H9 (cell line): ENCODE results near the gene NPC1L1. TPM values are rescaled to one million over a fixed set of nuclear protein-coding genes. Genes with fewer than 3 reads are reported as not detected.

ENCODE experiments used
- DNase-seq: peaks from one replicate; pipeline ENCODE4 v3.0.0-alpha.2; 2017
- H2AFZ ChIP-seq: one replicate; pipeline ENCODE4 v1.6.1; 2013; ENCODE audit warnings: mild to moderate bottlenecking, low read length, control low read depth, moderate library complexity
- H2AK5ac ChIP-seq: 2 replicates; pipeline ENCODE4 v1.6.1; 2013; ENCODE audit warnings: low read length, control low read depth, mixed read lengths; ENCODE audit not compliant: insufficient read length
- H2BK120ac ChIP-seq: one replicate; pipeline ENCODE4 v1.6.1; 2013; ENCODE audit warnings: low read depth, mild to moderate bottlenecking, low read length, control low read depth, inconsistent platforms; ENCODE audit not compliant: poor library complexity, severe bottlenecking
- H2BK12ac ChIP-seq: 2 replicates; pipeline ENCODE4 v1.6.1; 2013; ENCODE audit warnings: low read length, control low read depth, mixed read lengths, low read depth; ENCODE audit not compliant: insufficient read length
- H2BK15ac ChIP-seq: 2 replicates; pipeline ENCODE4 v1.6.1; 2013; ENCODE audit warnings: low read depth, low read length, control low read depth
- H2BK20ac ChIP-seq: one replicate; pipeline ENCODE4 v1.6.1; 2013; ENCODE audit warnings: low read depth, mild to moderate bottlenecking, low read length, control low read depth, inconsistent platforms; ENCODE audit not compliant: poor library complexity, severe bottlenecking
- H2BK5ac ChIP-seq: 2 replicates; pipeline ENCODE4 v1.6.1; 2013; ENCODE audit warnings: low read length, control low read depth, mixed read lengths; ENCODE audit not compliant: insufficient read length
- H3K14ac ChIP-seq: 2 replicates; pipeline ENCODE4 v1.6.1; 2013; ENCODE audit warnings: low read length, control low read depth; ENCODE audit not compliant: insufficient read depth
- H3K18ac ChIP-seq: 2 replicates; pipeline ENCODE4 v1.6.1; 2013; ENCODE audit warnings: low read depth, mild to moderate bottlenecking, mixed read lengths, low read length, control low read depth; ENCODE audit not compliant: insufficient read length
- H3K23ac ChIP-seq: 2 replicates; pipeline ENCODE4 v1.6.1; 2013; ENCODE audit warnings: low read length, control low read depth, mixed read lengths, low read depth; ENCODE audit not compliant: insufficient read length
- H3K23me2 ChIP-seq: 2 replicates; pipeline ENCODE4 v1.6.1; 2013; ENCODE audit warnings: low read depth, mild to moderate bottlenecking, mixed read lengths, low read length, control low read depth; ENCODE audit not compliant: insufficient read length, poor library complexity, severe bottlenecking
- H3K27ac ChIP-seq: 2 replicates; pipeline ENCODE4 v1.5.1; 2013; ENCODE audit warnings: low read length, control low read depth, mixed read lengths, low read depth; ENCODE audit not compliant: insufficient read length
- H3K27me3 ChIP-seq: 2 replicates; pipeline ENCODE4 v1.6.1; 2013; ENCODE audit warnings: low read length, control low read depth, inconsistent platforms; ENCODE audit not compliant: insufficient read depth
- H3K4ac ChIP-seq: 2 replicates; pipeline ENCODE4 v1.6.1; 2013; ENCODE audit warnings: low read depth, mild to moderate bottlenecking, control low read depth, inconsistent platforms, low read length, moderate library complexity
- H3K4me1 ChIP-seq: 2 replicates; pipeline ENCODE4 v1.6.1; 2013; ENCODE audit warnings: low read length, control low read depth, inconsistent platforms; ENCODE audit not compliant: insufficient read depth
- H3K4me2 ChIP-seq: 2 replicates; pipeline ENCODE4 v1.6.1; 2013; ENCODE audit warnings: low read length, control low read depth, mixed read lengths; ENCODE audit not compliant: insufficient read length, insufficient read depth
- H3K56ac ChIP-seq: 2 replicates; pipeline ENCODE4 v1.6.1; 2013; ENCODE audit warnings: low read depth, mild to moderate bottlenecking, mixed read lengths, low read length, control low read depth; ENCODE audit not compliant: insufficient read length
- H3K79me1 ChIP-seq: 2 replicates; pipeline ENCODE4 v1.6.1; 2013; ENCODE audit warnings: low read depth, mild to moderate bottlenecking, moderate library complexity, low read length, control low read depth, inconsistent platforms; ENCODE audit not compliant: insufficient read depth, poor library complexity, severe bottlenecking
- H3K79me2 ChIP-seq: 2 replicates; pipeline ENCODE4 v1.6.1; 2013; ENCODE audit warnings: low read length, control low read depth, inconsistent platforms; ENCODE audit not compliant: insufficient read depth
- H3K9ac ChIP-seq: 2 replicates; pipeline ENCODE4 v1.6.1; 2013; ENCODE audit warnings: low read length, control low read depth, mixed read lengths; ENCODE audit not compliant: insufficient read length; ENCODE audit errors: extremely low read depth
- H3K9me3 ChIP-seq: one replicate; pipeline ENCODE4 v1.6.1; 2013; ENCODE audit warnings: low read depth, low read length, inconsistent platforms; ENCODE audit not compliant: control insufficient read depth
- H3T11ph ChIP-seq: one replicate; pipeline ENCODE4 v1.6.1; 2013; ENCODE audit warnings: mild to moderate bottlenecking, low read length, control low read depth, inconsistent platforms
- H4K20me1 ChIP-seq: one replicate; pipeline ENCODE4 v1.6.1; 2013; ENCODE audit not compliant: control insufficient read depth, insufficient read length, insufficient read depth
- H4K5ac ChIP-seq: 2 replicates; pipeline ENCODE4 v1.6.1; 2013; ENCODE audit warnings: low read depth, mild to moderate bottlenecking, mixed read lengths, low read length, control low read depth; ENCODE audit not compliant: insufficient read length
- H4K8ac ChIP-seq: replicated peaks from 2 replicates; pipeline ENCODE4 v1.6.1; 2013; ENCODE audit warnings: low read length, control low read depth, mixed read lengths, low read depth; ENCODE audit not compliant: insufficient read length
- H4K91ac ChIP-seq: 2 replicates; pipeline ENCODE4 v1.6.1; 2013; ENCODE audit warnings: low read depth, mild to moderate bottlenecking, moderate library complexity, mixed read lengths, low read length, control low read depth; ENCODE audit not compliant: insufficient read length
- H3K27ac Mint-ChIP-seq, 3 experiments: 2 replicates in 2 of 3; 3 replicates in 1 of 3; pipeline ENCODE4 v1.8.0; 2020 to 2021; ENCODE audit warnings: mixed read lengths in 3 of 3, mild to moderate bottlenecking in 1 of 3, moderate library complexity in 1 of 3
- H3K27me3 Mint-ChIP-seq: 2 replicates; pipeline ENCODE4 v1.8.0; 2021; ENCODE audit warnings: low read depth, mild to moderate bottlenecking, moderate library complexity, mixed read lengths
- H3K36me3 Mint-ChIP-seq, 3 experiments: 2 replicates in 2 of 3; 3 replicates in 1 of 3; pipeline ENCODE4 v1.8.0; 2020 to 2021; ENCODE audit warnings: low read depth in 3 of 3, mixed read lengths in 3 of 3; ENCODE audit not compliant: insufficient read depth in 1 of 3
- H3K4me1 Mint-ChIP-seq, 2 experiments: 2 replicates each; pipeline ENCODE4 v1.8.0; 2020; ENCODE audit warnings: mixed read lengths in 2 of 2
- H3K4me3 Mint-ChIP-seq, 2 experiments: 2 replicates in 1 of 2; 3 replicates in 1 of 2; pipeline ENCODE4 v1.8.0; 2020 to 2021; ENCODE audit warnings: mild to moderate bottlenecking in 2 of 2, mixed read lengths in 2 of 2, moderate library complexity in 1 of 2
- H3K9me3 Mint-ChIP-seq, 2 experiments: 2 replicates in 1 of 2; 3 replicates in 1 of 2; pipeline ENCODE4 v1.8.0; 2020; ENCODE audit warnings: mild to moderate bottlenecking in 2 of 2, mixed read lengths in 2 of 2, moderate library complexity in 1 of 2
- WGBS: extraction: QIAGEN DNeasy Blood & Tissue Kit; methylation state at CpG from one replicate; pipeline ENCODE4 v1.1.7; 2013; ENCODE audit warnings: missing lambda C conversion rate, low lambda C conversion rate, mixed read lengths; ENCODE audit not compliant: insufficient read length; ENCODE audit errors: extremely low coverage; 5-methylcytosine and 5-hydroxymethylcytosine counted together
- total RNA-seq: library from RNA; stranded (reverse); gene quantifications from 2 replicates; pipeline ENCODE4 v1.2.1, GENCODE V29; 2021
- TF ChIP-seq, protein P1 (sequence below): fragments of 200-600 bp; sonication (generic); conservative IDR thresholded peaks from 3 replicates; pipeline ENCODE4 v1.8.0; 2021; ENCODE audit warnings: antibody characterized with exemption, mild to moderate bottlenecking

NPC1L1 gene
- total RNA-seq, 1 experiment from 2014 or later, result 0.11 TPM

DNA sequence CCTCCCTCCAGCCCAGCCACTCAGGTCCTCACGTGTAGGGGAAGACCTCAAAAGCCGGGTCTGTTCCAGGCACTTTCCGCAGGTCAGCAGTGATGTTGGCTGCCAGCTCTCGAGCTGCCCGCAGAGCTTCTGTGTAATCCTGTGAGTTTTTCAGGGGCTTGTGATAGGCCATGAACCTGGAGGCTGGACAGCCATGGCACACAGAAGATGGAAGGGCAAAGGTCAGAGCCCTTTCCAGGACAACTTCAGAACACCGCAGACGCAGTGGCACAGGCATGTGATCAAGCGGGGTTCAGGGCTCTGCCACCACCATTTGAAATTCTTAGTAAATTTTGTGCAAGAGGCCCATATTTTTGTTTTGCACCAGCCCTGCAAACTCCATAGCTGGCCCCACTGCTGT, 24.0 kb downstream of the NPC1L1 start:
- no peaks in the 10 kb centered on the region for H3K79me2 ChIP-seq
- TF ChIP-seq, protein P1, sequence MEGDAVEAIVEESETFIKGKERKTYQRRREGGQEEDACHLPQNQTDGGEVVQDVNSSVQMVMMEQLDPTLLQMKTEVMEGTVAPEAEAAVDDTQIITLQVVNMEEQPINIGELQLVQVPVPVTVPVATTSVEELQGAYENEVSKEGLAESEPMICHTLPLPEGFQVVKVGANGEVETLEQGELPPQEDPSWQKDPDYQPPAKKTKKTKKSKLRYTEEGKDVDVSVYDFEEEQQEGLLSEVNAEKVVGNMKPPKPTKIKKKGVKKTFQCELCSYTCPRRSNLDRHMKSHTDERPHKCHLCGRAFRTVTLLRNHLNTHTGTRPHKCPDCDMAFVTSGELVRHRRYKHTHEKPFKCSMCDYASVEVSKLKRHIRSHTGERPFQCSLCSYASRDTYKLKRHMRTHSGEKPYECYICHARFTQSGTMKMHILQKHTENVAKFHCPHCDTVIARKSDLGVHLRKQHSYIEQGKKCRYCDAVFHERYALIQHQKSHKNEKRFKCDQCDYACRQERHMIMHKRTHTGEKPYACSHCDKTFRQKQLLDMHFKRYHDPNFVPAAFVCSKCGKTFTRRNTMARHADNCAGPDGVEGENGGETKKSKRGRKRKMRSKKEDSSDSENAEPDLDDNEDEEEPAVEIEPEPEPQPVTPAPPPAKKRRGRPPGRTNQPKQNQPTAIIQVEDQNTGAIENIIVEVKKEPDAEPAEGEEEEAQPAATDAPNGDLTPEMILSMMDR, result no peak
- no peak overlapping the region for H2BK20ac ChIP-seq
- no peak overlapping the region for H2BK12ac ChIP-seq
- H3K56ac ChIP-seq, result no peak overlapping the region
- no peak overlapping the region for H4K5ac ChIP-seq
- no peaks in the 10 kb centered on the region for H3K23me2 ChIP-seq
- Mint-ChIP-seq H3K4me1 (no peaks in the 10 kb centered on the region), H3K27me3 (peaks cover 2% of the 10 kb centered on the region), H3K36me3 (no peaks in the 10 kb centered on the region), H3K4me3 (no peak overlapping the region), H3K27ac (no peak overlapping the region; a peak in 1 of 7 replicates), H3K9me3 (no peaks in the 10 kb centered on the region)
- DNase-seq, result no peak
- no CpG with 5 or more reads among the region's 8 CpGs for WGBS
- H3K23ac ChIP-seq, result no peak overlapping the region
- no peaks in the 10 kb centered on the region for H4K20me1 ChIP-seq
- H2BK15ac ChIP-seq, result no peak overlapping the region
- H3K4me2 ChIP-seq, result no peak overlapping the region
- no peak overlapping the region for H2BK120ac ChIP-seq
- no peak overlapping the region for H2AFZ ChIP-seq
- H3K9ac ChIP-seq, result no peak overlapping the region
- H3K18ac ChIP-seq, result no peak overlapping the region
- H4K8ac ChIP-seq, result no peak overlapping the region
- no peaks in the 10 kb centered on the region for H3K27me3 ChIP-seq
- no peak overlapping the region for H3T11ph ChIP-seq
- H3K4ac ChIP-seq, result no peak overlapping the region
- no peak overlapping the region for H3K14ac ChIP-seq
- no peaks in the 10 kb centered on the region for H3K4me1 ChIP-seq
- no peak overlapping the region for H3K27ac ChIP-seq
- H2BK5ac ChIP-seq, result no peak overlapping the region
- H3K79me1 ChIP-seq, result no peaks in the 10 kb centered on the region
- H3K9me3 ChIP-seq, result no peaks in the 10 kb centered on the region
- no peak overlapping the region for H2AK5ac ChIP-seq
- no peak overlapping the region for H4K91ac ChIP-seq
